IMR-90 (cell line): ENCODE results near the gene SYNPR.

Experiments used
- CEBPB ChIP-seq: IDR thresholded peaks from 2 replicates; pipeline ENCODE4 v1.6.1; 2012; ENCODE audit warnings: low read depth, low read length, improper control_type of control experiment
- CHD1 ChIP-seq: IDR thresholded peaks from 2 replicates; pipeline ENCODE4 v1.6.1; 2012; ENCODE audit warnings: low read depth, low read length, improper control_type of control experiment
- CTCF ChIP-seq: conservative IDR thresholded peaks from 2 replicates; pipeline ENCODE4 v1.5.1; 2012; ENCODE audit warnings: mild to moderate bottlenecking, low read depth, low read length, improper control_type of control experiment
- ELK1 ChIP-seq: fragments of 150-350 bp; IDR thresholded peaks from 2 replicates; pipeline ENCODE4 v1.6.1; 2016; ENCODE audit warnings: low read depth, mild to moderate bottlenecking, low read length, moderate library complexity, borderline replicate concordance
- FOS ChIP-seq: fragments of 150-350 bp; IDR thresholded peaks from 2 replicates; pipeline ENCODE4 v1.6.1; 2016; ENCODE audit warnings: low read depth, low read length
- MAZ ChIP-seq: IDR thresholded peaks from 2 replicates; pipeline ENCODE4 v1.6.1; 2012; ENCODE audit warnings: low read depth, mild to moderate bottlenecking, low read length, improper control_type of control experiment, moderate library complexity, borderline replicate concordance
- MXI1 ChIP-seq: IDR thresholded peaks from 2 replicates; pipeline ENCODE4 v1.6.1; 2012; ENCODE audit warnings: low read depth, mild to moderate bottlenecking, low read length, moderate library complexity, borderline replicate concordance
- NFE2L2 ChIP-seq: fragments of 150-350 bp; IDR thresholded peaks from 2 replicates; pipeline ENCODE4 v1.6.1; 2016; ENCODE audit warnings: low read depth, mild to moderate bottlenecking, low read length
- POLR2A ChIP-seq: IDR thresholded peaks from 2 replicates; pipeline ENCODE4 v1.6.1; 2012; ENCODE audit warnings: mild to moderate bottlenecking, low read depth, low read length
- RAD21 ChIP-seq: IDR thresholded peaks from 2 replicates; pipeline ENCODE4 v1.6.1; 2012; ENCODE audit warnings: low read length, improper control_type of control experiment
- RCOR1 ChIP-seq: IDR thresholded peaks from 2 replicates; pipeline ENCODE4 v1.6.1; 2012; ENCODE audit warnings: mild to moderate bottlenecking, low read length, improper control_type of control experiment; ENCODE audit not compliant: insufficient replicate concordance
- RFX5 ChIP-seq: IDR thresholded peaks from 2 replicates; pipeline ENCODE4 v1.8.0; 2012; ENCODE audit warnings: low read depth, mild to moderate bottlenecking, low read length, moderate library complexity
- SMC3 ChIP-seq: fragments of 150-350 bp; IDR thresholded peaks from 2 replicates; pipeline ENCODE4 v1.6.1; 2016; ENCODE audit warnings: low read depth, mild to moderate bottlenecking, antibody characterized with exemption, low read length, moderate library complexity
- USF2 ChIP-seq: fragments of 150-350 bp; IDR thresholded peaks from 2 replicates; pipeline ENCODE4 v1.6.1; 2017; ENCODE audit warnings: mild to moderate bottlenecking, antibody characterized with exemption, low read length, low read depth

GRCh38 chr3:63576846-63577245, 298.7 kb downstream of the SYNPR start:
- no peak for TF ChIP-seq RCOR1
- TF ChIP-seq CTCF, result no peak
- no peak for TF ChIP-seq MAZ
- TF ChIP-seq POLR2A, result no peak
- TF ChIP-seq CEBPB, result no peak
- no peak for TF ChIP-seq RFX5
- TF ChIP-seq USF2, result no peak
- TF ChIP-seq RAD21, result no peak
- TF ChIP-seq MXI1, result no peak
- no peak for TF ChIP-seq ELK1
- TF ChIP-seq FOS, result no peak
- no peak for TF ChIP-seq SMC3
- no peak for TF ChIP-seq CHD1
- TF ChIP-seq NFE2L2, result no peak
